Measurements from ENCODE around the gene STX16. TPM values are rescaled to one million over a fixed set of nuclear protein-coding genes. Genes with fewer than 3 reads are reported as not detected.

Gene STX16
- total RNA-seq, 1 donor from 2014 or later: 50.4 TPM

GRCh38 chr20:58658760-58659159 is 7.7 kb downstream of the STX16 start:
- H3K4me3 Mint-ChIP-seq (ENCODE audit: unreplicated experiment): no peak overlapping the region
- H3K9me3 Mint-ChIP-seq (ENCODE audit: low read depth): no peaks in the 10 kb centered on the region
- peak overlapping the region; percentile 5 for H3K27ac Mint-ChIP-seq (ENCODE audit: unreplicated experiment)
- H3K27me3 Mint-ChIP-seq (ENCODE audit: low read depth): no peaks in the 10 kb centered on the region
- peaks cover 36% of the 10 kb centered on the region for H3K4me1 Mint-ChIP-seq (ENCODE audit: low read depth)
- TF ChIP-seq, protein P1, sequence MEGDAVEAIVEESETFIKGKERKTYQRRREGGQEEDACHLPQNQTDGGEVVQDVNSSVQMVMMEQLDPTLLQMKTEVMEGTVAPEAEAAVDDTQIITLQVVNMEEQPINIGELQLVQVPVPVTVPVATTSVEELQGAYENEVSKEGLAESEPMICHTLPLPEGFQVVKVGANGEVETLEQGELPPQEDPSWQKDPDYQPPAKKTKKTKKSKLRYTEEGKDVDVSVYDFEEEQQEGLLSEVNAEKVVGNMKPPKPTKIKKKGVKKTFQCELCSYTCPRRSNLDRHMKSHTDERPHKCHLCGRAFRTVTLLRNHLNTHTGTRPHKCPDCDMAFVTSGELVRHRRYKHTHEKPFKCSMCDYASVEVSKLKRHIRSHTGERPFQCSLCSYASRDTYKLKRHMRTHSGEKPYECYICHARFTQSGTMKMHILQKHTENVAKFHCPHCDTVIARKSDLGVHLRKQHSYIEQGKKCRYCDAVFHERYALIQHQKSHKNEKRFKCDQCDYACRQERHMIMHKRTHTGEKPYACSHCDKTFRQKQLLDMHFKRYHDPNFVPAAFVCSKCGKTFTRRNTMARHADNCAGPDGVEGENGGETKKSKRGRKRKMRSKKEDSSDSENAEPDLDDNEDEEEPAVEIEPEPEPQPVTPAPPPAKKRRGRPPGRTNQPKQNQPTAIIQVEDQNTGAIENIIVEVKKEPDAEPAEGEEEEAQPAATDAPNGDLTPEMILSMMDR (IDR thresholded peaks at IDR 0.05): no peak
- H3K36me3 Mint-ChIP-seq (ENCODE audit: low read depth): peaks cover 6% of the 10 kb centered on the region
- no peak for DNase-seq (ENCODE audit: low spot score)

GRCh38 chr20:58659841-58660240 is 8.8 kb downstream of the STX16 start:
- no peak for DNase-seq (ENCODE audit: low spot score)
- Mint-ChIP-seq H3K9me3 (ENCODE audit: low read depth) (no peaks in the 10 kb centered on the region), H3K36me3 (ENCODE audit: low read depth) (peaks cover 6% of the 10 kb centered on the region), H3K27ac (ENCODE audit: unreplicated experiment) (peak overlapping the region; percentile 38), H3K4me1 (ENCODE audit: low read depth) (peaks cover 36% of the 10 kb centered on the region), H3K4me3 (ENCODE audit: unreplicated experiment) (no peak overlapping the region), H3K27me3 (ENCODE audit: low read depth) (no peaks in the 10 kb centered on the region)
- TF ChIP-seq, protein P1 (IDR thresholded peaks at IDR 0.05): no peak

- no peaks in the 10 kb centered on the region for H3K27me3 Mint-ChIP-seq (ENCODE audit: low read depth)
- H3K4me3 Mint-ChIP-seq (ENCODE audit: unreplicated experiment): no peak overlapping the region
- H3K4me1 Mint-ChIP-seq (ENCODE audit: low read depth): peaks cover 30% of the 10 kb centered on the region
- no peak for DNase-seq (ENCODE audit: low spot score)
- H3K36me3 Mint-ChIP-seq (ENCODE audit: low read depth): peaks cover 6% of the 10 kb centered on the region
- TF ChIP-seq, protein P1 (IDR thresholded peaks at IDR 0.05): no peak
- H3K9me3 Mint-ChIP-seq (ENCODE audit: low read depth): no peaks in the 10 kb centered on the region
- no peak overlapping the region for H3K27ac Mint-ChIP-seq (ENCODE audit: unreplicated experiment)
These were observed 9.9 kb downstream of the STX16 start for GRCh38 chr20:58660855-58661597.

DNA sequence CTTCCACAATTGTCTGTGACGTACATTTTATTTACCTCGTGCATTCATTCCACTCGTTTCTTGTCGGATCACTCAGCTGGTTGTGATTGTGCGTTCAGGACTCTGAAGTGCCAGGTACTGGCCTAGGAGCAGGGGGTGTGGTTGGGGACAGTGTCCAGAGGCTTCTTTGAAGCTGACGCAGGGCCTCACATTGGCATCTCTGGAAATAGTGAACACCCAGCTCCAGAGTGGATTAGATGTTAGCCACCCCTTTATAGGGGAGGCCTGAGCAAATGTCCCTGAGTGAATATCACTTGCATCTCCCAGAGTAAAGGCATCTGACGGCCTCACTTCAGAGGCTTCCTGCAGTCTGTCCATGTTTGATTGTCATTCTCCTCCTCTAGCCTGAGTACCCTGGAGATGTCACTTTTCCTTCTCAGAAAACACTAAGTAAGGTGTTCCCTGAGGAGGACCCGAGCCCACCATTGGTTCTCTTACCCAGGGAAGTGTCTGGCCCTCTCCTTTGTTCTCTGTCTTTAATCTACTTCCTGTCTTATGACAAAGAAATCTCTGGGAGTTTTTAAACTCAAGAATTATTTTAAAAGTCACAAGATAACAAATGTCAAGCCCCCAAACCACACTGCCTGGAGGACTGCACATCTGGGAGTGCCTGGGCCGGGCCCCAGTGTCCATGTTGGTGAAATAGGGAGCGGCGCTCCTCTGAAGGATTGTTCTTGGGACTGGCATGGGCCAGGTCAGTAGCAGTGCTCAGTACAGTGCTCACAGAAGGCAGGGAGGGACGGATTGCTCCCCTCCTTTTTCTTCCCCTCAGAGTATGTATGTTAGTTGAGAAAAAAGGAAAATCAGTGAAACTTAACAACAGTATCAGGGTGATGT is 10.8 kb downstream of the STX16 start:
- no peaks in the 10 kb centered on the region for H3K27me3 Mint-ChIP-seq (ENCODE audit: low read depth)
- TF ChIP-seq, protein P1 (IDR thresholded peaks at IDR 0.05): no peak
- peaks cover 8% of the 10 kb centered on the region for H3K36me3 Mint-ChIP-seq (ENCODE audit: low read depth)
- no peak for DNase-seq (ENCODE audit: low spot score)
- H3K4me3 Mint-ChIP-seq (ENCODE audit: unreplicated experiment): no peak overlapping the region
- H3K9me3 Mint-ChIP-seq (ENCODE audit: low read depth): no peaks in the 10 kb centered on the region
- peak overlapping the region; percentile 17 for H3K27ac Mint-ChIP-seq (ENCODE audit: unreplicated experiment)
- peaks cover 22% of the 10 kb centered on the region for H3K4me1 Mint-ChIP-seq (ENCODE audit: low read depth)

DNA sequence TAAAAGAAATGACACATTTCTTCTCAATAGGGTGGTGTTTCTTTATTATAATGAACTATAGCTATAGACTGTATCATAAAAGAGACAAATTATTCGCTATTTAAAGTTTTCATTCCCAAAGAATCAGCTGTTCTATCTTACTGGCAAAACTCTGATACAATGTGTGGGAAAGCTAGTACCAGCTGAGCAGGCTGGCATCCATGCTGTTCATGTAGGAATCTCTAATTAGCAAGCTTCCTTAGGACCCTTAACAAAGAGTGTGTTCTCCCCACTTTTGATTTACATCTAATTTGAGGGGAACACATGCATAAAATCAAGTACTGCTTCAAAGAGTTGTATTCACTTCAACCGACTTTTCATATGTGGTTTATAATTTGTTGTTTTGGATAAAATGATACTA is 13.2 kb downstream of the STX16 start:
- no peaks in the 10 kb centered on the region for H3K27me3 Mint-ChIP-seq (ENCODE audit: low read depth)
- H3K4me3 Mint-ChIP-seq (ENCODE audit: unreplicated experiment): no peak overlapping the region
- TF ChIP-seq, protein P1 (IDR thresholded peaks at IDR 0.05): no peak
- H3K4me1 Mint-ChIP-seq (ENCODE audit: low read depth): no peaks in the 10 kb centered on the region
- no peak for DNase-seq (ENCODE audit: low spot score)
- H3K9me3 Mint-ChIP-seq (ENCODE audit: low read depth): no peaks in the 10 kb centered on the region
- peaks cover 14% of the 10 kb centered on the region for H3K36me3 Mint-ChIP-seq (ENCODE audit: low read depth)
- H3K27ac Mint-ChIP-seq (ENCODE audit: unreplicated experiment): no peak overlapping the region
